Mucosa of rectum (tissue), 2 donors: Measurements from ENCODE around the gene TTC7B.
A peak's percentile ranks its signal among the peaks of the same experiment; 100 is the strongest.

Experiments used
- H3K27ac ChIP-seq, 2 donors: one replicate each; pipeline ENCODE4 v1.7.0; 2013; ENCODE audit warnings: inconsistent platforms in 2 of 2, low read depth in 2 of 2, low read length in 2 of 2
- H3K27me3 ChIP-seq, 2 donors: one replicate each; pipeline ENCODE4 v1.7.0; 2013; ENCODE audit warnings: low read length in 2 of 2; ENCODE audit not compliant: control insufficient read depth in 2 of 2, insufficient read depth in 2 of 2
- H3K36me3 ChIP-seq, 2 donors: one replicate each; pipeline ENCODE4 v1.7.0; 2013; ENCODE audit warnings: low read length in 2 of 2; ENCODE audit not compliant: control insufficient read depth in 2 of 2, insufficient read depth in 2 of 2
- H3K4me1 ChIP-seq, 2 donors: one replicate each; pipeline ENCODE4 v1.7.0; 2013; ENCODE audit warnings: low read length in 2 of 2, mild to moderate bottlenecking in 1 of 2; ENCODE audit not compliant: control insufficient read depth in 2 of 2, insufficient read depth in 2 of 2
- H3K4me3 ChIP-seq, 2 donors: one replicate each; pipeline ENCODE4 v1.7.0; 2013; ENCODE audit warnings: low read length in 2 of 2
- H3K9ac ChIP-seq, 2 donors: one replicate each; pipeline ENCODE4 v1.7.0; 2013; ENCODE audit warnings: low read length in 2 of 2, low read depth in 1 of 2, mild to moderate bottlenecking in 1 of 2
- H3K9me3 ChIP-seq, 2 donors: one replicate each; pipeline ENCODE4 v1.7.0; 2013; ENCODE audit warnings: low read length in 2 of 2; ENCODE audit not compliant: control insufficient read depth in 2 of 2
- donor health status: healthy.
- donor health status: Normal muscosa, but diverticular disease.

Gene TTC7B

GRCh38 chr14:90698379-90698869, 117.8 kb downstream of the TTC7B start:
- H3K27me3 ChIP-seq: no peaks in the 10 kb centered on the region
- no peaks in the 10 kb centered on the region for H3K9me3 ChIP-seq
- H3K4me3 ChIP-seq: no peak overlapping the region
- H3K27ac ChIP-seq: peak overlapping the region in 1 of 2 donors; percentile 16
- H3K9ac ChIP-seq: no peak overlapping the region
- H3K36me3 ChIP-seq: no peaks in the 10 kb centered on the region
- H3K4me1 ChIP-seq: peaks cover 5 to 7% of the 10 kb centered on the region in 2 donors

GRCh38 chr14:90697577-90698206, 118.5 kb downstream of the TTC7B start:
- H3K27ac ChIP-seq: peak overlapping the region in 1 of 2 donors; percentile 49
- no peaks in the 10 kb centered on the region for H3K9me3 ChIP-seq
- peaks cover 5 to 7% of the 10 kb centered on the region in 2 donors for H3K4me1 ChIP-seq
- peak overlapping the region in 1 of 2 donors; percentile 28 for H3K9ac ChIP-seq
- H3K4me3 ChIP-seq: no peak overlapping the region
- no peaks in the 10 kb centered on the region for H3K27me3 ChIP-seq
- no peaks in the 10 kb centered on the region for H3K36me3 ChIP-seq

DNA sequence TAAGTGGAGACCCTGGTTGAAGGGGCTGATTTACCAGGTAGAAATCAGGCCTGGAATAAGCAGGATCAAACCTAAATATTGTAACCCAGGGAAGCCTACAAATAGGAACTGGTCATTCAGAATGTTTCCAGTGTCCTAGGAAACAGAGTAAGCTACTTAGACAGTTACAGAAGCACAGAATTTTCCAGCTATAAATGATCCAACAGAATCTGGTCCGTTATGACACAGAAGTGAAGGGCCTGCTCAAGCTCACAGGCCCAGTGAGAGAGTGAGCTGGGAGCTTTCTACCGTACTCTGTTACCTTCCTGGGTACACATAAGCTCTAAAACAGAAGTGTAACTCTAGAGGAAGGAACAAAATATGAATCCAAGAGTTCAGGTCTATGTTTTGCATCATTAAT, 119.1 kb downstream of the TTC7B start:
- Histone ChIP-seq H3K4me3 (no peak overlapping the region), H3K9me3 (no peaks in the 10 kb centered on the region), H3K4me1 (peaks cover 5 to 7% of the 10 kb centered on the region in 2 donors), H3K36me3 (no peaks in the 10 kb centered on the region), H3K27ac (peak overlapping the region in 1 of 2 donors; percentile 27), H3K9ac (peak overlapping the region in 1 of 2 donors; percentile 9), H3K27me3 (no peaks in the 10 kb centered on the region)

GRCh38 chr14:90696720-90697119, 119.5 kb downstream of the TTC7B start:
- no peaks in the 10 kb centered on the region for H3K27me3 ChIP-seq
- H3K4me1 ChIP-seq: peaks cover 5 to 7% of the 10 kb centered on the region in 2 donors
- H3K4me3 ChIP-seq: no peak overlapping the region
- no peak overlapping the region for H3K9ac ChIP-seq
- H3K9me3 ChIP-seq: no peaks in the 10 kb centered on the region
- H3K27ac ChIP-seq: peak overlapping the region in 1 of 2 donors; percentile 27
- H3K36me3 ChIP-seq: no peaks in the 10 kb centered on the region

DNA sequence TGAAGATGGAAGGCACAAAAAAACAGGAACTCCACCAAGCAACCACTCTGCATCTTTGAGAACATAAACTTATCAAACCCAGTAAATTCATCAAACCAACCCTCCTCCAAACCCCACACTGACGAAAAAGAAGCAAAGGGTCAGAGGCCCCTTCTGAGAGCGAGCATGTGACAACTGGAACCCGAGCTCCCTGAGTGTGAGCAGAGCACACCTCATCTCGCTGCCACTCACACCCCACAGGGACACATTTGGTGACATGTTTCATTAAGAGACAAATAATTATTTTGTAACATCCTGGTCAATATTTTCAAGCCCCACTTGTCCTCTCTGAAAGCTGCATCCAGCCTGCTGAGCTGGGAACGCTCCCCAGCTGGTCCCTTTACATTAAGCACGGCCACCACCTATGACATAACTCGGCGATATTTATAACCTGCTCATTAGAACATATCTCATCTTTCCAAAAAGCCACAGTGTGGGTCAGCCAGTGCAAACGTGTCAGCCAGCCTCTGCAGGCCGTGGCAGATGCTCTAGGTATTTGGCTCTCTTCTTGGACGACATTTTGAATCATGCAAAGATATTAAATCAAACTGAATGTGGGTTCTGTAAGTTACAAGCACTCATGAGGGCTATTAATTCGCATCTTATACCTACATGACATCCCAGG, 120.1 kb downstream of the TTC7B start:
- no peak overlapping the region for H3K4me3 ChIP-seq
- no peak overlapping the region for H3K9ac ChIP-seq
- no peak overlapping the region for H3K27ac ChIP-seq
- H3K9me3 ChIP-seq: no peaks in the 10 kb centered on the region
- H3K36me3 ChIP-seq: no peaks in the 10 kb centered on the region
- no peaks in the 10 kb centered on the region for H3K27me3 ChIP-seq
- H3K4me1 ChIP-seq: peaks cover 5 to 7% of the 10 kb centered on the region in 2 donors

GRCh38 chr14:90693413-90693812, 122.8 kb downstream of the TTC7B start:
- no peaks in the 10 kb centered on the region for H3K9me3 ChIP-seq
- no peaks in the 10 kb centered on the region for H3K36me3 ChIP-seq
- peaks cover 5 to 7% of the 10 kb centered on the region in 2 donors for H3K4me1 ChIP-seq
- H3K27me3 ChIP-seq: no peaks in the 10 kb centered on the region
- no peak overlapping the region for H3K27ac ChIP-seq
- no peak overlapping the region for H3K4me3 ChIP-seq
- no peak overlapping the region for H3K9ac ChIP-seq

DNA sequence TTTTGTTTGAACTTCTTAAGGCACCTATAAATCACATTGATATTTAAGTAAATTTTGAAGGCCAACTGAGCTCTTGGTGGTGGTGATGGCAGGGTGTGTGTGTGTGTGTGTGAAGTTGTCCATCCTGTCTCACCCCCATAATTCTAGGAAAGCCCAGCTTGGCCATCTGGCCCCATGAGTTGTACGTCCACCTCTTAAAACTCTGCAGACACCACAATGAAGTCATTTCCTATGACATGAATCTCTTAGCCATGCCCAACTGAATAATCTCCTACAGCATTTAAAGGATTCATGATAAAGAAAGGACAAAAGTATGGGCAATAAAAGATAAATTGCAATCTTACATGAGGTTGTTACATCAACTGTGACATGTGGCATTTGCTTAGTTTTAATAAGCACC, 123.4 kb downstream of the TTC7B start:
- Histone ChIP-seq H3K4me3 (no peak overlapping the region), H3K27ac (no peak overlapping the region), H3K27me3 (no peaks in the 10 kb centered on the region), H3K9me3 (no peaks in the 10 kb centered on the region), H3K36me3 (no peaks in the 10 kb centered on the region), H3K9ac (no peak overlapping the region), H3K4me1 (peaks cover under 1 to 5% of the 10 kb centered on the region in 2 donors)

GRCh38 chr14:90692061-90692460, 124.2 kb downstream of the TTC7B start:
- no peaks in the 10 kb centered on the region for H3K36me3 ChIP-seq
- no peak overlapping the region for H3K27ac ChIP-seq
- no peaks in the 10 kb centered on the region for H3K27me3 ChIP-seq
- H3K9ac ChIP-seq: no peak overlapping the region
- H3K9me3 ChIP-seq: no peaks in the 10 kb centered on the region
- no peak overlapping the region for H3K4me3 ChIP-seq
- no peaks in the 10 kb centered on the region for H3K4me1 ChIP-seq

DNA sequence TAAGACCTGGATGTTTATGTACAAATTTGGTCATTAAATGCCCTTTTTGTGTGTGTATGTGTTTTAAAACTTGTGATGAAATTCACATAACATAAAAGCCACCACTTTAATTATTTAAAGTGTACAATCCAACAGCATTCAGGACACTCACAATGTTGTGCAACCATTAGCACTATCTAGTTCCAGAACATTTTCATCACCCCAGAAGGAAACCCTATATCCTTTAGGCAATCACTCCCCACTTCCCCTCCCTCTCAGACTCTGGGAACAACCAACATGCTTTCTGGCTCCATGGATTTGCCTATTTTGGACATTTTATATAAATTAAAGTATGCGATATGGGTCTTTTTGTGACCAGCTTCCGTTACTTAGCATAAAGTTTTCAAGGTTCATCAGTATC, 124.6 kb downstream of the TTC7B start:
- no peak overlapping the region for H3K4me3 ChIP-seq
- no peaks in the 10 kb centered on the region for H3K9me3 ChIP-seq
- no peaks in the 10 kb centered on the region for H3K27me3 ChIP-seq
- H3K9ac ChIP-seq: no peak overlapping the region
- H3K4me1 ChIP-seq: no peaks in the 10 kb centered on the region
- no peak overlapping the region for H3K27ac ChIP-seq
- H3K36me3 ChIP-seq: no peaks in the 10 kb centered on the region

DNA sequence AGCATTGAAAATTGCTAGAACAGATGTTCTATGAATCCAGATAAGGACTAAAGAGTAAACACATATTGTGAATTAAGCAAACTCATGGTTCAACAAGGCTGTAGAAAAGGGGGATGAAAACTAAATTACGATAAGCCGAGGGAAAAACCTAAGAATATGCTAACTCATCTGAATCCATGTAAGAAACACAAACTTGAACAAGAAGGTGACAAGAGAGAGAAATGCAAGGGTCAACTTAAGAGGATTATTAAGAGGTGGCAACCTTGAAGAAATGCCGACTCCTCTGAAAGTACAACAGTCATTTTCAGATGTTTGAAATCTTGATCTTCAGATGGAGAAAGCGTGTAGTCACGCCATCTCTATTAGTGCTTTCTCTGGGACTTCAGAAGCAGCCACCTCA, 128.6 kb downstream of the TTC7B start:
- Histone ChIP-seq H3K4me1 (no peaks in the 10 kb centered on the region), H3K27me3 (no peaks in the 10 kb centered on the region)

More for the DNA sequence above, 128.6 kb downstream of the TTC7B start:
- no peak overlapping the region for H3K4me3 ChIP-seq
- no peaks in the 10 kb centered on the region for H3K36me3 ChIP-seq
- H3K9ac ChIP-seq: no peak overlapping the region
- H3K9me3 ChIP-seq: no peaks in the 10 kb centered on the region
- no peak overlapping the region for H3K27ac ChIP-seq
